MM.1S (cell line): Measurements from ENCODE around the gene RAD23A.

Experiments
- DNase-seq: peaks from one replicate; pipeline ENCODE4 v3.0.0-alpha.2; 2015
- H2AFZ ChIP-seq: fragments of 300-600 bp; sonication (generic); 2 replicates; pipeline ENCODE4 v1.6.0; 2016; ENCODE audit warnings: antibody characterized with exemption, low read length
- H3F3A ChIP-seq: fragments of 300-600 bp; sonication (generic); 2 replicates; pipeline ENCODE4 v1.6.1; 2016; ENCODE audit warnings: mild to moderate bottlenecking, antibody characterized with exemption, low read length, moderate library complexity, mixed read lengths; ENCODE audit not compliant: insufficient read depth
- H3K27ac ChIP-seq: fragments of 300-600 bp; sonication (generic); 2 replicates; pipeline ENCODE4 v1.5.1; 2016; ENCODE audit warnings: mild to moderate bottlenecking, low read length
- H3K27me3 ChIP-seq: fragments of 300-600 bp; sonication (generic); replicated peaks from 2 replicates; pipeline ENCODE4 v1.6.0; 2016; ENCODE audit warnings: low read length; ENCODE audit not compliant: insufficient read depth
- H3K36me3 ChIP-seq: fragments of 300-600 bp; sonication (generic); replicated peaks from 2 replicates; pipeline ENCODE4 v1.6.1; 2016; ENCODE audit warnings: mild to moderate bottlenecking, low read length, mixed read lengths; ENCODE audit not compliant: insufficient read depth
- H3K4me1 ChIP-seq: fragments of 300-600 bp; sonication (generic); 2 replicates; pipeline ENCODE4 v1.6.1; 2016; ENCODE audit warnings: low read length, mixed read lengths
- H3K4me2 ChIP-seq: fragments of 300-600 bp; sonication (generic); 2 replicates; pipeline ENCODE4 v1.6.0; 2016; ENCODE audit warnings: low read depth, low read length
- H3K4me3 ChIP-seq: fragments of 300-600 bp; sonication (generic); 2 replicates; pipeline ENCODE4 v1.5.1; 2016; ENCODE audit warnings: low read length, mixed read lengths
- H3K79me2 ChIP-seq: fragments of 300-600 bp; sonication (generic); 2 replicates; pipeline ENCODE4 v1.6.1; 2016; ENCODE audit warnings: mixed run types, low read length, mixed read lengths
- H3K9ac ChIP-seq: fragments of 300-600 bp; sonication (generic); 2 replicates; pipeline ENCODE4 v1.6.1; 2016; ENCODE audit warnings: low read length, mixed read lengths
- H3K9me2 ChIP-seq: fragments of 300-600 bp; sonication (generic); replicated peaks from 2 replicates; pipeline ENCODE4 v1.6.1; 2016; ENCODE audit warnings: mild to moderate bottlenecking, low read length, mixed read lengths; ENCODE audit not compliant: insufficient read depth
- H3K9me3 ChIP-seq: fragments of 300-600 bp; sonication (generic); replicated peaks from 2 replicates; pipeline ENCODE4 v1.6.1; 2016; ENCODE audit warnings: mild to moderate bottlenecking, low read length, mixed read lengths; ENCODE audit not compliant: insufficient read depth
- H4K20me1 ChIP-seq: fragments of 300-600 bp; sonication (generic); 2 replicates; pipeline ENCODE4 v1.6.1; 2016; ENCODE audit warnings: mild to moderate bottlenecking, low read length, moderate library complexity, mixed read lengths; ENCODE audit not compliant: insufficient read depth
- EZH2 ChIP-seq: fragments of 300-600 bp; sonication (generic); optimal IDR thresholded peaks from 2 replicates; pipeline ENCODE3; 2017; ENCODE audit warnings: low read depth, mild to moderate bottlenecking, antibody characterized with exemption, low read length, mixed read lengths
- EZH2phosphoT487 ChIP-seq: fragments of 300-600 bp; sonication (generic); IDR thresholded peaks from 2 replicates; pipeline ENCODE4 v1.6.1; 2018; ENCODE audit warnings: antibody characterized with exemption, low read length
- TF ChIP-seq, protein P1 (sequence below): fragments of 300-600 bp; sonication (generic); IDR thresholded peaks from 2 replicates; pipeline ENCODE4 v1.5.1; 2016; ENCODE audit warnings: antibody characterized with exemption, low read length, mixed read lengths

Gene RAD23A

DNA sequence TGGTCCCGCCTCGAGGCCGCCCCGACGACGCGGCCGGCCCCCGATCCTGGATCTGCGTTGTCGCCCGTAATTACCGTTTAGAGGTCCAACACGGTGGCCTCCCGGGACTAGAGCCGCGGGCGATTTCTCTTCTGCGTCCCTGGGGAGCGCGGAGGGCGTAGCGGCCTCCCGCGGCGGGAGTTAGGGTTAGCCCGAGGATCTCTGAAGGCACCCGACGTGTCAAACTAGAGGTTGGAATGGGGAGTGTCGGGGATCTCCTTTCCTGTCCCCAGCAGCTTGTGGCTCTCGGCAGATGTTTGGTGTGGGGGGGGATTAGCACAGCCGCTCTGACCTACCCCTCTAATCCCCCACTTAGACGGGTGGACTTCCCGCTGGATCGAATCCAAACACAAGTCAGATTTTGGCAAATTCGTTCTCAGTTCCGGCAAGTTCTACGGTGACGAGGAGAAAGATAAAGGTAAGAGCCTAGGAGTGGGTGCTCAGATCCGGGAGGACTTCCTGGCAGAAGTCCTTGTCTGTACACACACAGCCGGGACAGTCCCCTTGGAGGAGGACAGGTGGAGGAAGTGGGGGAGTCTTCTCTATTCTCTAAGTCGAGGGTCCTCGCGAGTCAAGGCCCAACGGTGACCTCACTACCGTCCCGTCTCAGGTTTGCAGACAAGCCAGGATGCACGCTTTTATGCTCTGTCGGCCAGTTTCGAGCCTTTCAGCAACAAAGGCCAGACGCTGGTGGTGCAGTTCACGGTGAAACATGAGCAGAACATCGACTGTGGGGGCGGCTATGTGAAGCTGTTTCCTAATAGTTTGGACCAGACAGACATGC lies 6.7 kb upstream of the RAD23A start:
- Histone ChIP-seq H2AFZ (no peak overlapping the region), H3K9ac (peak overlapping the region; percentile 90), H3K9me2 (no peaks in the 10 kb centered on the region), H4K20me1 (peaks cover 15% of the 10 kb centered on the region), H3K27me3 (no peaks in the 10 kb centered on the region), H3K9me3 (no peaks in the 10 kb centered on the region), H3K36me3 (peaks cover 24% of the 10 kb centered on the region), H3K4me2 (peak overlapping the region; percentile 76), H3F3A (peaks cover 72% of the 10 kb centered on the region), H3K27ac (peak overlapping the region; percentile 66; the same call in 1 of the 2 replicates), H3K4me3 (peak overlapping the region; percentile 92), H3K79me2 (peaks cover 44% of the 10 kb centered on the region), H3K4me1 (peaks cover 46% of the 10 kb centered on the region)
- DNase-seq, result peak; percentile 64
- TF ChIP-seq, protein P1, sequence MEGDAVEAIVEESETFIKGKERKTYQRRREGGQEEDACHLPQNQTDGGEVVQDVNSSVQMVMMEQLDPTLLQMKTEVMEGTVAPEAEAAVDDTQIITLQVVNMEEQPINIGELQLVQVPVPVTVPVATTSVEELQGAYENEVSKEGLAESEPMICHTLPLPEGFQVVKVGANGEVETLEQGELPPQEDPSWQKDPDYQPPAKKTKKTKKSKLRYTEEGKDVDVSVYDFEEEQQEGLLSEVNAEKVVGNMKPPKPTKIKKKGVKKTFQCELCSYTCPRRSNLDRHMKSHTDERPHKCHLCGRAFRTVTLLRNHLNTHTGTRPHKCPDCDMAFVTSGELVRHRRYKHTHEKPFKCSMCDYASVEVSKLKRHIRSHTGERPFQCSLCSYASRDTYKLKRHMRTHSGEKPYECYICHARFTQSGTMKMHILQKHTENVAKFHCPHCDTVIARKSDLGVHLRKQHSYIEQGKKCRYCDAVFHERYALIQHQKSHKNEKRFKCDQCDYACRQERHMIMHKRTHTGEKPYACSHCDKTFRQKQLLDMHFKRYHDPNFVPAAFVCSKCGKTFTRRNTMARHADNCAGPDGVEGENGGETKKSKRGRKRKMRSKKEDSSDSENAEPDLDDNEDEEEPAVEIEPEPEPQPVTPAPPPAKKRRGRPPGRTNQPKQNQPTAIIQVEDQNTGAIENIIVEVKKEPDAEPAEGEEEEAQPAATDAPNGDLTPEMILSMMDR, result peak; percentile 28
- no peak for TF ChIP-seq EZH2

DNA sequence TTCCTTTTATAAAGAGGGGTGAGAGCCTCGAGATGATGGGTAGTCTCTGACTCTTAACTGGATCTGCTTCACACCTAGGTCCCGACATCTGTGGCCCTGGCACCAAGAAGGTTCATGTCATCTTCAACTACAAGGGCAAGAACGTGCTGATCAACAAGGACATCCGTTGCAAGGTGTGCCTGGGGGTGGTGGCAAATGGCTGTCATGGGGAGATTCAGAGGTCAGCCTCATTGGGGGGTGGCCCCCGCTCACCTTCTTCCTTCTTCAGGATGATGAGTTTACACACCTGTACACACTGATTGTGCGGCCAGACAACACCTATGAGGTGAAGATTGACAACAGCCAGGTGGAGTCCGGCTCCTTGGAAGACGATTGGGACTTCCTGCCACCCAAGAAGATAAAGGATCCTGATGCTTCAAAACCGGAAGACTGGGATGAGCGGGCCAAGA lies 5.7 kb upstream of the RAD23A start:
- H3K9ac ChIP-seq, result peak overlapping the region; percentile 90; the same call in 1 of the 2 replicates
- peak overlapping the region; percentile 66; the same call in 1 of the 2 replicates for H3K27ac ChIP-seq
- no peaks in the 10 kb centered on the region for H3K9me2 ChIP-seq
- no peaks in the 10 kb centered on the region for H3K9me3 ChIP-seq
- H3K79me2 ChIP-seq, result peaks cover 44% of the 10 kb centered on the region
- no peak for DNase-seq
- peak overlapping the region; percentile 76 for H3K4me2 ChIP-seq
- TF ChIP-seq EZH2 (no peak), EZH2phosphoT487 (no peak)
- TF ChIP-seq, protein P1, result no peak
- peaks cover 82% of the 10 kb centered on the region for H3F3A ChIP-seq
- peaks cover 24% of the 10 kb centered on the region for H3K36me3 ChIP-seq
- H3K27me3 ChIP-seq, result no peaks in the 10 kb centered on the region
- peaks cover 15% of the 10 kb centered on the region for H4K20me1 ChIP-seq
- H2AFZ ChIP-seq, result no peak overlapping the region
- peak overlapping the region; percentile 92 for H3K4me3 ChIP-seq
- peaks cover 46% of the 10 kb centered on the region for H3K4me1 ChIP-seq

DNA sequence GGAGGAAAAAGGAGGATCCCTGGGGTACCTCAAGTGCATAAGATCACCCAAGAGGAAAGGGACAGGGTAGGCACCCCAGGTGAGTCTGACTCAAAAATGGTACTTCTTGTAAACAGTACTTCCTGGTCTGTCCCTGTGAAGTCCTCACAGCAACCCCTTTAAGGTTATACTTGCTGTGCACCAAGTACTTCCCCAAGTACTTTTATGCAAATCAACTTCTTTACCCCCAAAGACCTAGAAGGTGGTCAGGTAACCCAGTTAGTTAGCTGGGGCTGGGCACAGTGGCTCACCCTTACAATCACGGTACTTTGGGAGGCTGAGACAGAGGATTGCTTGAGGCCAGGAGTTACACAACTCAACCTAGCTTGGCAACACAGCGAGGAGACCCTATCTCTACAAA lies 4.8 kb upstream of the RAD23A start:
- Histone ChIP-seq H3K27me3 (no peaks in the 10 kb centered on the region), H3K9me2 (no peaks in the 10 kb centered on the region), H3K4me2 (peak overlapping the region; percentile 76; the same call in 1 of the 2 replicates), H3K4me3 (0 out of 2 replicates have a peak overlapping the region, but pooled peaks have one; percentile 92), H3K27ac (peak overlapping the region; percentile 66; the same call in 1 of the 2 replicates), H3K36me3 (peaks cover 24% of the 10 kb centered on the region), H3K9me3 (no peaks in the 10 kb centered on the region), H3K79me2 (peaks cover 46% of the 10 kb centered on the region), H2AFZ (no peak overlapping the region), H3F3A (peaks cover 87% of the 10 kb centered on the region), H4K20me1 (peaks cover 15% of the 10 kb centered on the region), H3K9ac (no peak overlapping the region; the same call in 1 of the 2 replicates), H3K4me1 (peaks cover 46% of the 10 kb centered on the region)
- DNase-seq, result no peak
- TF ChIP-seq, protein P1, result no peak
- TF ChIP-seq EZH2, result no peak
- no peak for TF ChIP-seq EZH2phosphoT487
